OCI-LY7 (cell line): ENCODE measurements around the gene EVX1.

ENCODE experiments used
- EZH2phosphoT487 ChIP-seq: fragments of 200-600 bp; sonication (generic); IDR thresholded peaks from 2 replicates; pipeline ENCODE4 v1.6.1; 2018; ENCODE audit warnings: low read depth, borderline replicate concordance, mild to moderate bottlenecking, mixed run types, antibody characterized with exemption, low read length, moderate library complexity, mixed read lengths
- TF ChIP-seq, protein P1 (sequence below): fragments of 200-600 bp; sonication (generic); conservative IDR thresholded peaks from 2 replicates; pipeline ENCODE4 v1.5.1; 2014; ENCODE audit warnings: mild to moderate bottlenecking, antibody characterized with exemption, low read length, moderate library complexity, mixed read lengths

GRCh38 chr7:27249724-27250556 is 7.3 kb downstream of the EVX1 start:
- TF ChIP-seq, protein P1, sequence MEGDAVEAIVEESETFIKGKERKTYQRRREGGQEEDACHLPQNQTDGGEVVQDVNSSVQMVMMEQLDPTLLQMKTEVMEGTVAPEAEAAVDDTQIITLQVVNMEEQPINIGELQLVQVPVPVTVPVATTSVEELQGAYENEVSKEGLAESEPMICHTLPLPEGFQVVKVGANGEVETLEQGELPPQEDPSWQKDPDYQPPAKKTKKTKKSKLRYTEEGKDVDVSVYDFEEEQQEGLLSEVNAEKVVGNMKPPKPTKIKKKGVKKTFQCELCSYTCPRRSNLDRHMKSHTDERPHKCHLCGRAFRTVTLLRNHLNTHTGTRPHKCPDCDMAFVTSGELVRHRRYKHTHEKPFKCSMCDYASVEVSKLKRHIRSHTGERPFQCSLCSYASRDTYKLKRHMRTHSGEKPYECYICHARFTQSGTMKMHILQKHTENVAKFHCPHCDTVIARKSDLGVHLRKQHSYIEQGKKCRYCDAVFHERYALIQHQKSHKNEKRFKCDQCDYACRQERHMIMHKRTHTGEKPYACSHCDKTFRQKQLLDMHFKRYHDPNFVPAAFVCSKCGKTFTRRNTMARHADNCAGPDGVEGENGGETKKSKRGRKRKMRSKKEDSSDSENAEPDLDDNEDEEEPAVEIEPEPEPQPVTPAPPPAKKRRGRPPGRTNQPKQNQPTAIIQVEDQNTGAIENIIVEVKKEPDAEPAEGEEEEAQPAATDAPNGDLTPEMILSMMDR = no peak
- TF ChIP-seq EZH2phosphoT487 = no peak
